CD4-positive, alpha-beta T cell treated with Interleukin-6 at 100 ng/mL for 8 hours (primary cell): ENCODE data around the gene KDM5D.

Experiments used
- DNase-seq: peaks from one replicate; pipeline ENCODE4 v3.0.0-alpha.2; 2020; ENCODE audit warnings: mixed read lengths, low spot score

KDM5D gene

DNA sequence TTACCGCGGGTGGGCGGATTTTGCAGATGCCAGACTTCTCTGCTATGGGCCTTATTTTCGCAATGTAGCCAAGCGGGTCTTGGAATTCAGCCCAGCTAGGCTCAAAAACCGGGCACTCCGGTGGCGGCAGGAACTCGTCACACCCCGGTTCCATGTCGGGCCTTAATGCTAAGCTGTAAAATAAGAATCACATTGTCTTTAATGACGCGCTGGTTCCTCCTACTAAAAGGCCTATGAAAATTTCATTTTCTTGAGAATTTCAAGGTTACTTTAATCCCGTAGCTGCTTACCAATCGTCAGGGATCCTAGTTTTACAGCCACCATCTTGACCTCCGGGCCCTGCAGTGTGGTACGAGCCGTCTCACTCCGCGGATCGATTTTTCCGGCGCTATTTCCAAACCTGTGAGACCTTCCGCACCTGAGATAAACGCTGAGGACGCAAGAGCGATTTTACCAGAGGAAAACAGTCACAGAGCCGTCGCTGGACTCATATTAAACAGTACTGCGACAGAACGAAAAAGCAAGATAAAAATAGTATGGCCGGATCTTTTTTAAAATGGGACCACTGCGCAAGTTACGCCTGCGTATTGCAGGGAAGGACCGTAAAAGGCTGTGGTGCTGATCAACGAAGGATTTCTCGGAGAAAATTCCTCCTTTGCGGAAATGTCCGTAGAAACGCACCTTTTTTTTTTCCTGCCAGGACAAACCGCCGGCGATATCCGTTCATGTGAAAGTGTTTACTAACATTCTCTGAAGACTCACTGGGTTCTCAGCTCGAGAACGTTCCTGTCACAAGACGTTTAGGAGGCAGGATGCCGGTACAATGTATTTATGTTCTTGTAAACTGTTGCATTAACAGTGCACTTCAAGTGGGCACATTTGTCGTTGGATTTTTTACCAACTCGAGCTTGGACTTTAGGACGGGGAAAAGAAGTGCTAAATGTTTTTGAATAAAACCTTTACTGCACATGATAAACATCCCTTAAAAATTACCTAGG, at the start of gene KDM5D:
KDM5D (minus strand) TSS at position 346 of the 998 bp plus-strand sequence; CDS start at position 154, 192 bp downstream.
- no peak for DNase-seq

DNA sequence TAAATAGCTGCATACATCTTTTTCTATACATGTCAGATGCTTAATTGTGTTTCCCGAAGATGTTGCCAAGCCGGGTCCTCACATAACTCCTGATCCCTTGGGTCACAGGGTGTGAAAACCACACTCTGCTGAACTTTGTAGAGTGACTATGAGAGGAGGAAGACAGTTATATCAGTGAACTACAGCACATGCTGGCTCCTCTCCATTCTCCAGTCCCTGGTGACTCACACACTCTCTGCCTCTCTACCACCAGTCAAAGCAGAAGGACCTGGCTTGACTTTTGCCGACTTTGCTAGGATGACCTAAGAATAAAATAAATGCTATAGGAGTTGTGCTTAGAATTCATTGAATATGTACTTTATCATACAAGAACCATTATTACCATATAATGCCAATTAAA, 23.8 kb upstream of the KDM5D start:
- no peak for DNase-seq

DNA sequence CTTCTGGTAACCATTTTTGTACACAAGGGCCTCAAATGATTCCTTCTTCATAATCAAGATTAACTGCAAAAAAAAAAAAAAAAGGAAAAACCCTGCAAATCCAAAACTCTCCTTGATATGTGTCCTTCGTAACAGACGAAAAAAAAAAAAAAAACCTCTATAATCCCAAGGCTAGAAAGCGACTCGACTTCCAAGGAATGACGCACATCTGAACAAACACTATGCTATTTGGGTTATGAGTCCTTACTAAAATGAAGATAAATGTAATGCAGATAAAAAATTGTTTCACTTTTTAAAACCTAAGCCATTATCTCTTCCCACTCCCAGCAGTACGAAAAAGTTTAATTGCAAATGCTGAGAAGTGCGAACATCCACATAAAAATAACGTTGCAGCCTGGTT, 1.2 kb downstream of the KDM5D start:
- DNase-seq: no peak

- no peak for DNase-seq
Measured at GRCh38 chrY:19742153-19742552, 2.4 kb downstream of the KDM5D start.

- no peak for DNase-seq
Measured at GRCh38 chrY:19734425-19734824, 10.1 kb downstream of the KDM5D start.

DNA sequence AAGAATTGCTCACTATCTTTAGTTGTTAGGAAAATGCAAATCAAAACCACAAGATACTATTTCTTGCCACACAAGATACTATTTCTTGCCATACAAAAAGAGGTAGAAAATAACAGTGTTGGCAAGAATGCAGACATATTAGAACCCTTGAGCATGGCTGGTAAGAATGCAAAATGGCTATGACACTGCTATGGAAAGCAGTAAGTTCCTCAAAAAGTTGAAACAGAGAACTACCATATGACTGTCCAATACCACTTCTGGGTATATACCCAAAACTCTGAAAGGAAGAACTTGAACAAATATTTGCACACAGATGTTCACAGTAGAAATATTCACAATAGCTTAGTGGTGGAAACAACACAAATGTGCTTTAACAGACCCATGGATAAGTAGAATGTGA, 26.6 kb downstream of the KDM5D start:
- DNase-seq: no peak

- no peak for DNase-seq
Measured at GRCh38 chrY:19717146-19717545, 27.4 kb downstream of the KDM5D start.

DNA sequence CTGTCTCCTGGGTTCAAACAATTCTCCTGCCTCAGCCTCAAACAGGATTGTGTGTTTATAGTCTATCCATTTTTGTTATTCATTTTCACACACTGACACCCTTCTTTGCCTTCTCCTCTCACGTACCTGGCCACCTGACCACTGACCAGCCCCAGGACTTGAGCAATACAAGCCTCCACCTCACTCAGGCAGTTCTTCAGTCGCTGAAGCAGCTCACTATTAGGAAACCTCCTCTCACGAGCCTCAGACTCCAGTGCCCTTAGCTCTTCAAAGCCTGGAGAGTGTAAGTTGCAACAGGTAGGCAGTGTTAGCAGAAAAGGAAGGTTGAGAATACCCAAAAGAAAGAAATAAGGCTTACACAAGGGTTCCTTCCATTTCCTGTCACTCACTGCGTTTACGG, 29.3 kb downstream of the KDM5D start:
- no peak for DNase-seq

GRCh38 chrY:19713430-19713829, 31.1 kb downstream of the KDM5D start:
- no peak for DNase-seq

GRCh38 chrY:19706273-19706672, 38.3 kb downstream of the KDM5D start:
- DNase-seq: no peak

DNA sequence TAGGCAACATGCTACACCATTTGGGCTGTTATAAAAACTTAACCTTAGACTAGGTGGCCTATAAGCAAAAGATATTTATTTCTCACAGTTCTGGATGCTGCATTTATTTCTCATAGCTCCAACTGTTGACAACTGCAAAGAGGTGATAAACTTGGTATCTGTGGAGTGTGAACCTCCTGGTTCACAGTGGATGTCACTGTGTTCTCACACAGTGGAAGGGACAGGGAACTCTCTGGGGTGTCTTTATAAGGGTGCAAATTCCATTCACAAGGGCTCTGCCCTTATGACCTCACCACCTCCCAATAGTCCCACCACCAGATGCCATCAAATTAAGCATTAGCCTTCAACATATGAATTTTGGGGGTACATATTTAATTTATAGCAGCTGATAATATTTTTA, 46.0 kb downstream of the KDM5D start:
- no peak for DNase-seq

GRCh38 chrY:19680821-19681220, 63.7 kb downstream of the KDM5D start:
- DNase-seq: no peak
